Measurements from ENCODE around the gene PCBP3. TPM values are rescaled to one million over a fixed set of nuclear protein-coding genes. Genes with fewer than 3 reads are reported as not detected.

Gene PCBP3
- total and polyA plus RNA-seq, 2 of the 8 experiments (the other 6 are each of a cell fraction or from before 2014, with no cell fraction given) = 3.5 to 6.3 TPM

- no peaks in the 10 kb centered on the region for H3K23me2 ChIP-seq (ENCODE audit: low read depth, low read length)
- H2BK20ac ChIP-seq (ENCODE audit: low read length) = no peak overlapping the region
- ChIA-PET POLR2A (ENCODE audit: partially characterized antibody) (no interaction called here), CTCF (ENCODE audit: partially characterized antibody) (interaction anchor here (1.6 kb wide), 1 partner anchor 121 kb away, joined by 5 read pairs; no protein-coding TSS in a partner anchor)
- no peak overlapping the region for H2BK15ac ChIP-seq (ENCODE audit: low read length)
- no peaks in the 10 kb centered on the region; a peak in 2 of 7 replicates for H3K27me3 ChIP-seq (replicated peaks in 1 of 4; ENCODE audit: control insufficient read depth in 3 of 4, extremely low read depth in 1 of 4, insufficient read depth in 3 of 4, low read length in 3 of 4)
- no peak overlapping the region for H2BK5ac ChIP-seq (ENCODE audit: low read depth, low read length)
- WGBS, 2 experiments (ENCODE audit: extremely low coverage in 1 of 2, insufficient coverage in 1 of 2, insufficient read length in 1 of 2, insufficient replicate concordance in 2 of 2, low coverage in 1 of 2, low lambda C conversion rate in 2 of 2, missing lambda C conversion rate in 1 of 2) = 91% methylated on average over 2 of the region's 2 CpGs; no CpG with 5 or more reads in 1 of the 2 experiments
- H3K4ac ChIP-seq (replicated peaks; ENCODE audit: insufficient read length, low read depth, low read length) = no peak overlapping the region
- DNase-seq (ENCODE audit: low read depth in 1 of 2, low spot score in 2 of 2) (no peak), FAIRE-seq (no peak)
- H3K4me2 ChIP-seq (ENCODE audit: insufficient read depth in 1 of 2, low read depth in 2 of 2, low read length in 2 of 2) = no peak overlapping the region
- no peak overlapping the region for H4K91ac ChIP-seq (replicated peaks; ENCODE audit: insufficient read length, low read length)
- peaks cover 0 to 1% of the 10 kb centered on the region in 2 experiments for H4K20me1 ChIP-seq (replicated peaks in 1 of 2; ENCODE audit: control insufficient read depth in 1 of 2, insufficient read depth in 2 of 2, low read length in 2 of 2)
- H3K18ac ChIP-seq (ENCODE audit: extremely low read depth, low read length) = no peak overlapping the region
- peaks cover 0 to 3% (median under 1%) of the 10 kb centered on the region in 4 experiments; a peak in 3 of 7 replicates for H3K4me1 ChIP-seq (replicated peaks in 1 of 4; ENCODE audit: control insufficient read depth in 3 of 4, insufficient read depth in 4 of 4, low read length in 3 of 4)
- no peak overlapping the region for H2BK120ac ChIP-seq (replicated peaks; ENCODE audit: low read depth, low read length)
- no peak overlapping the region for H3K56ac ChIP-seq (replicated peaks; ENCODE audit: insufficient read length, low read depth, low read length)
- no peak overlapping the region for H3K23ac ChIP-seq (ENCODE audit: insufficient read length)
- H2BK12ac ChIP-seq (ENCODE audit: low read depth, low read length) = no peak overlapping the region
- H2AK5ac ChIP-seq (ENCODE audit: low read depth, low read length) = no peak overlapping the region
- H3K36me3 ChIP-seq (ENCODE audit: control insufficient read depth in 2 of 4, insufficient read depth in 4 of 4, low read length in 3 of 4) = no peaks in the 10 kb centered on the region
- H4K8ac ChIP-seq (ENCODE audit: extremely low read depth, insufficient read depth, low read length) = no peak overlapping the region
- no peak overlapping the region for H3K27ac ChIP-seq (ENCODE audit: low read depth, low read length)
- no peak overlapping the region for H4K5ac ChIP-seq (ENCODE audit: insufficient read length, low read depth, low read length)
- H2AFZ ChIP-seq (ENCODE audit: low read length) = no peak overlapping the region
- H3K9me3 ChIP-seq (ENCODE audit: insufficient read depth in 2 of 2, low read depth in 1 of 2, low read length in 1 of 2) = no peaks in the 10 kb centered on the region
- H3K79me2 ChIP-seq (ENCODE audit: control insufficient read depth in 1 of 2, insufficient read depth in 2 of 2, low read length in 2 of 2) = no peaks in the 10 kb centered on the region
- H3K14ac ChIP-seq (ENCODE audit: insufficient read length) = no peak overlapping the region
- H3K79me1 ChIP-seq (ENCODE audit: low read depth, low read length) = no peaks in the 10 kb centered on the region
- H3K9ac ChIP-seq (replicated peaks in 1 of 4; ENCODE audit: extremely low read depth in 1 of 4, low read depth in 3 of 4, low read length in 3 of 4) = no peak overlapping the region
- no peak overlapping the region for H3K4me3 ChIP-seq (ENCODE audit: extremely low read depth in 1 of 4, insufficient read depth in 2 of 4, low read depth in 3 of 4, low read length in 4 of 4)
- no peak for TF ChIP-seq BCL11A (IDR thresholded peaks at IDR 0.05; ENCODE audit: low read depth in 2 of 2, low read length in 2 of 2)
- no peak for TF ChIP-seq CHD2 (IDR thresholded peaks at IDR 0.05; ENCODE audit: low read length)
- TF ChIP-seq EP300 (IDR thresholded peaks at IDR 0.05; ENCODE audit: borderline replicate concordance in 1 of 2, low read depth in 2 of 2, low read length in 2 of 2) = no peak
- TF ChIP-seq TEAD4 (IDR thresholded peaks at IDR 0.05; ENCODE audit: low read depth, low read length) = no peak
- TF ChIP-seq TAF1 (IDR thresholded peaks at IDR 0.05; ENCODE audit: low read depth, low read length) = no peak
- no peak for TF ChIP-seq POLR2A (IDR thresholded peaks at IDR 0.05; ENCODE audit: control extremely low read depth in 1 of 2, low read depth in 2 of 2, low read length in 2 of 2)
- TF ChIP-seq SAP30 (IDR thresholded peaks at IDR 0.05; ENCODE audit: insufficient read depth, insufficient replicate concordance, low read length) = no peak
- no peak for TF ChIP-seq GABPA (IDR thresholded peaks at IDR 0.05; ENCODE audit: borderline replicate concordance, insufficient read depth, low read length)
- no peak for TF ChIP-seq TCF12 (IDR thresholded peaks at IDR 0.05; ENCODE audit: low read depth, low read length)
- TF ChIP-seq SP4 (IDR thresholded peaks at IDR 0.05; ENCODE audit: low read length) = no peak
- no peak for TF ChIP-seq SRF (IDR thresholded peaks at IDR 0.05; ENCODE audit: low read depth, low read length)
- no peak for TF ChIP-seq ZNF274 (IDR thresholded peaks at IDR 0.05; ENCODE audit: borderline replicate concordance, extremely low read depth, low read length)
- TF ChIP-seq ASH2L (IDR thresholded peaks at IDR 0.05; ENCODE audit: low read length) = no peak
- no peak for TF ChIP-seq GTF2F1 (IDR thresholded peaks at IDR 0.05; ENCODE audit: borderline replicate concordance, low read depth, low read length)
Measured at GRCh38 chr21:45848805-45849204, 205.3 kb downstream of the PCBP3 start.
